NCI-H1930 (cell line): ENCODE measurements around the gene CCDC28A.

Source experiments
- DNase-seq, 2 experiments: peaks; one replicate each; lab custom pipeline; 2025; lab: John Stamatoyannopoulos, UW

Gene CCDC28A

DNA sequence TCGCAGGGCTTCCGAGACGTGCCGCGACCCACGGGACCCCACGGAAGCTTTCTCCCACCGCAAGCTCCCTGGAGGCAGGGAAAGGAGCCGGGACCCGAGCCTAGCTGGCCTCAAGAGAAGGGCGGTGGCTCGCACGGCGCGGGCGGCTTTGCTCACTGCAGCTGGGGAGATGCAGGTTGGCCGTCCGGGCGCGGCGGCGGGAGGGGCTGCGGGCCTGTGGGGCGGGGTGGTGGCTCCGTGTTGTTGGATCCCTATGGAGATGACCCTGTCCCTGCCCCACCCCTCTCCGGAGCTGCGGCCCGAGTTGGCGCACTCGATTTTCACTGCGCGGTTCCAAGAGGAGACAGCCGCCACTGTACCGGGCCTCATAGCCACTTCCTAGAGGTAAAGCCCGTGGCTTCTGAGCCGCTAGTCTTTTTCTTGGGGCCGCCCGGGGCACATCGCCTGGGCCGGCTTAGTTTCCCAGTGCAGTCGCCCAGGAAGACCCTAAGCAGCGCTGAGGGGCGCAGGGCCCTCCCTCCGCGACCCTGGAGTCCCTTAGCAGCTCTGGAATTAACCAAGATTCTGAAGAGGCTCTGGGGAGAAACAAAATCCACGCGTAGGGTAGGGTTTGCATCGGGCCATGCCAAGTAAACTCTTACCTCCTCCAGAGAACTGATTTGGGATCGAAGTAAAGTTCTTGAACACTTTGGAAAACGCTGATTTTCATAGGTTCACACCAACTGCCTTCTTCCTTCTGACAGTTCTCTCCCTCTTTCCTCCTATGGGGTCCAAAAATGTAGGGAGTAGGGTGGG, 22.4 kb downstream of the CCDC28A start, which contains the start of gene ECT2L:
Gene ECT2L, plus strand, starts transcription at position 279 of the 795 bp plus-strand sequence. CDS start 17,188 bp downstream, outside the sequence.
- no peak for DNase-seq

GRCh38 chr6:138796771-138797170, 23.2 kb downstream of the CCDC28A start:
- DNase-seq = no peak

- DNase-seq = no peak
Measured at GRCh38 chr6:138797806-138798446, 24.4 kb downstream of the CCDC28A start.

GRCh38 chr6:138800377-138801150, 27.0 kb downstream of the CCDC28A start:
- no peak for DNase-seq

DNA sequence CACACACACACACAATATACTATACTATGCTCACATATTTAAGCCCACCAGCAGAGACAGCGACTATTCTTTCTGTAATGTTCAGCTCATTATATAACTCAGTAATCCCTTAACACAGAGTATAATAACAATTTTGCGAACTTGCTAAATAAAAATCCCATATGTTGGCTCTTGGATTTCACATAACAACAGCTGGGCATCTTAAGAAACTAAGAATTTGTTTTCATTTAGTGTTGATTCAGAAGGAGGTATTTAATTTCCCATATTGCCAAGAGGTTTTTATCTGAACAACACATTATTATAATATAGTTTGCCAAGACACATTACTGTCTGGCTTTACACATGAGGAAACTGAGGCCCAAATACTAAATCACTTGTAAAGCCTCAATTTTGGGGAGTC, 29.8 kb downstream of the CCDC28A start:
- DNase-seq = no peak

GRCh38 chr6:138803861-138804260, 30.3 kb downstream of the CCDC28A start:
- no peak for DNase-seq

GRCh38 chr6:138805016-138805765, 31.6 kb downstream of the CCDC28A start:
- no peak for DNase-seq

DNA sequence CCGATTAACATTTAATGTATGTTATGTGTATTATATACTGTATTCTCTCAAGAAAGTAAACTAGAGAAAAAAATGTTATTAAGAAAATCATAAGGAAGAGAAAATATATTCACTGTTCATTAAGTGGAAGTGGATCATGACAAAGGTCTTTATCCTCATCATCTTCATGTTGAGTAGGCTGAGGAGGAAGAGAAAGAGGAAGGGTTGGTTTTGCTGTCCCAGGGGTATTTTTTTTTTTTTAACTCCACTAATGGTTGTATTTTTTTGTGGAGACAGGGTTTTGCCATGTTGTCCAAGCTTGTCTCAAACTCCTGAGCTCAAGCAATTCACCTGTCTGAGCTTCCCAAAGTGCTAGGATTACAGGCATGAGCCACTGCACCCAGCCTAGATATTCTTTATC, 33.3 kb downstream of the CCDC28A start:
- DNase-seq = no peak

DNA sequence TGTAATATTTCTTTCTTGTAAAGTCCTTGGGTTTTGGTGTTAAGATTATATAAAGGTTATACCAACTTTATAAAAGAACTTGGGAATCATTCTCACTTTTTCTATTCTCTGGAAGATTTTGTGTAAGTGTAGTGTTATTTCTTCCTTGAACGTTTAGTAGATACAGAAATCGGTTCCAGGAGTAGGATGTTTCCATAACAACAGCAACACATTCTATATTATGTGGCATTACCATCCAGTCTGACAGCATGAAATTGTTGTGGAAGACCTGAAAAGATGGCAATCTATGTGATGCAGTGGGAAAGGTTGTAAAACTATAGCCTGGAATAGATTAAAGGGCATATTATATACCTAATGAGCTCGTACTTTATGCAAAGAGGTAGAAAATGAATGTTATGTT, 36.1 kb downstream of the CCDC28A start:
- DNase-seq = no peak

- DNase-seq = no peak
Measured at GRCh38 chr6:138811866-138812265, 38.3 kb downstream of the CCDC28A start.

- DNase-seq = peak; percentile 13 to 50
Measured at GRCh38 chr6:138814179-138814834, 40.7 kb downstream of the CCDC28A start.

- DNase-seq = no peak
Measured at GRCh38 chr6:138815221-138815620, 41.7 kb downstream of the CCDC28A start.

DNA sequence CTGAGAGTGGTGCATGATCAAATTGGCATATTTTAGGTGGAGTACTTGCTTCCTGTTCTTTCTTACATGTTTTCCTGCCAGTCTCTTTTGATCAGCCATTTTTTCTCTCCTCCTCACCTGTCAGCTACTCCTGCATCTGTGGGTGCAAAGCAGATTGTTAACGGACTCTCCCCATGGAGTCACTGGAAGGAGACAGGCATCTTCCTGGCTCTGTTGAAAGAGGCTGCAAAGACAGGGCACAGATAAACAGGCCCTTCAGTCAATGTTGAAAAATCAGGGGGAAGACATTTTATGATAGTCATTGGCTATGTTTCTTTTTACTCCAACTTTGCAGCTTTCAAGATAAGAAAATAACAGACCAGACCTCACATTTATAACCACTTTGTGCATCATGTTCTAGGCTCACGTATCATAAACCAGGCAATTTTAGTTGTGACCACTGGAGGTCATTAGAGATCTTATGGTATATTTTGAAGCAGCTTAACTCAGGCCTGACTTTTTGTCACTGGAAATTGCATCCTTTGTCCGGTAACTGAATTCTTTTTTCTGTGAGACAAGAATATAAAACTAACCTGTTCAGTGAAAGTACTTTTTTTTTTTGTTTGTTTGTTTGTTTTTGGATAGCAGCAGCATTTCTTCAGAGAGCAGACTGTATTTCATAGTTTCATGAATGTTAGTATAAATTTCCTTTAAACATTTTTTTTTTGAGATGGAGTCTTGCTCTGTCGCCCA, 42.4 kb downstream of the CCDC28A start:
- DNase-seq = peak in 1 of 2 experiments; percentile 31

DNA sequence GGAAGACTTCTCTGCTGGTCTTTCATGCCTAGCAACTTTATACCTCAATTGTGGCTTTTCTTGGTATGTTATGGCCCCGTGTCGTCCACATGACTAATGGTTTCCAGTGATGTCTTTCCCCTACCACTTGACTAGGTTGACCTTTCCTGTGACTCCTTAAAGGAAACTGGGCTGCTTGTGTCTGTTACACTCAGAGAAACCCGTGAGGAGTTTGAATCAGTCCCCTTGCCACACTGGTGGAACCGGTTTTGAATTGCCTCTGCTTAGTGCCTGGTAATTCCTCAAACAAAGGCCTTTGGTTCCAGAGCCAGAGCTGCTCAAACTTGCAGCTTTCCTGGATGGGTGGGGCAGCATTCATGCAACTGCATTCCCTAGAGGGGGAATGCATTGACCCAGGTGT, 44.2 kb downstream of the CCDC28A start:
- DNase-seq = no peak

DNA sequence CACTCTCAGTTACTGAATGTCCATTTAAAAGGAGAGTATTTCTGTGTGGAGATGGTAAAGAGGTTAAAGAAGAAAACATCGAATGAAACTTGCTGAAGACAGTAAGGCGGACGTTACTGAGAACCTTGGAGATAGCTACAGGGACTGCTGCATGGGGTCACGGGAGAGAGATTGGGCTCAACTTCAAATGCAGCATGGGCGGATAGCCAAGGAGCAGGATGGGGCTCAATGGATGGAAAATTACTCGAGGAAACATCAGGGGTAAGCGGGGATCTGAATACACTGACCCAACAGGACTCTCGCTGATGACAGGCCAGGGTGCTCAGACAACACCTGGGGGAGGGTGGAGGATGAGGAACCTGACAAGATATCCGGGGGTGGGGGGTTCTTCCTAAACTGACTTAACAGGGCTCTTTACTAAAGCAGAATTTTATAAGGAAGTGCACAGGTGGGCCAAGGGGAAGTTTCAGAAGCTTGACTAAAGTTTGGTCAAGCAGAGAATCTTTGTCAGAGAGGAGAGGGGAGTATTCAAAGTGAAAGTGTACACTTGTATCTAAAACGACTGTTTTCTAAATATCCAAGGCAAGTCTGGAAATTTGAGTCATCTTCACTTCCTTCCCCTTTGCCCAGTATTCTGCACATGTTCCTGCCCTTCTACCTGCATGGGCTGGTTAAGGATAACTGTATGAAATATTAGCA, 45.1 kb downstream of the CCDC28A start:
- no peak for DNase-seq

DNA sequence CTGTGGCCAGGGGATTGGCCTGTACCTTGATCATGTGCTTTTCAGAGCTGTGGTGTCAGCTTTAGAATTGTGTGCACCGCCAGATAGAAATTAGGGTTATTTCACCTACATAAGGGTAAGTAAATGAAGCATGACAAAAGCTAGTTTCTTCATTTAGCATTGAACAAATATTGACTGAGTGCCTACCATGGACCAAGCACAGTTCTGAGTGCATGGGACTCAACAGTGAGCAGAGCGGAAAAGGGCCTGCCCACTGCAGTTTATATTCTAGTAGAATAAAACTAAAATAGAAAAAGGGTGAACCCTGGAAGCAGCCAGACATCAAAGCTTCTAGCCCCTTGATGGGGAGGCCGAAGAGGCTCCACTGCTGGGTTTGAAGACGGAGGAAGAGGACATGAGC, 48.0 kb downstream of the CCDC28A start:
- DNase-seq = no peak

DNA sequence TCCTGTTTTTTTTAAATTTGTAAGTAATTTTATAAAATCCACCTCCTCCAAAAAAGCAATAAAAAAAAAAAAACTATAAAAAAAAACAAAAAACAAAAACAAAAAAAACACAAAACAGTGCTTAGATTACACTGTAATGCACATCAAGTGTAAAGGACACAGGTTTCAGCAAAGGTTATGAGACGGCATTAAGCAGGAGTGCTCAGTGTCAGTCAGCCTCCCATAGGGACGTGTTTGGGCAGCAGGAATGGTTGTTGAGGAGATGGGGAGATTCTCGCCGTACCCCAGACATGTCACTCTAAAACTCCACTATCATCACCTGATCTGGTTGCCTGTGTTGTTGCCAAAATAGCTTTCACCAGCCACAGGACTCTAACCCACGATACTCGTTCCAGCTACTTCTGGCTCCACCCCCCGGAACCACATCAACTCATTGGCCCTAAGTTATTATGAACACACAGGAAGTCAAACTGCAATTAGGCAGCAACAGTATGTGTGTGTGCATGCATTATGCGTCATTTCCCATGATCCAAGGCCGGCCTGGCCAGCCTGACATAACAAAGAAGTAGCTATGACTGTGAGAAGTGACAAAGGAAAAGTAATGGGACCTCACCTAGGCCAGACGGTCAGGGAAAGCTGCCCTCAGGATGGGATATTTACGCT, 51.0 kb downstream of the CCDC28A start:
- DNase-seq = no peak

- no peak for DNase-seq
Measured at GRCh38 chr6:138830248-138830647, 56.7 kb downstream of the CCDC28A start.

GRCh38 chr6:138832182-138832581, 58.6 kb downstream of the CCDC28A start:
- no peak for DNase-seq
